Trophoblast cell (in vitro differentiated cells and primary cell): ENCODE results near the gene TRMT1.

ENCODE experiments used
- DNase-seq, 2 donors: peaks; one replicate each; pipeline ENCODE4 v3.0.0-alpha.2; 2016
- H2AFZ ChIP-seq: 2 replicates; pipeline ENCODE4 v1.6.1; 2013; ENCODE audit warnings: low read length, moderate library complexity, mild to moderate bottlenecking; ENCODE audit not compliant: insufficient read depth, poor library complexity
- H2AK5ac ChIP-seq: 2 replicates; pipeline ENCODE4 v1.6.1; 2013; ENCODE audit warnings: mild to moderate bottlenecking, low read length
- H2BK120ac ChIP-seq: 2 replicates; pipeline ENCODE4 v1.6.1; 2013; ENCODE audit warnings: low read length, mild to moderate bottlenecking, moderate library complexity; ENCODE audit not compliant: insufficient read depth, poor library complexity
- H2BK12ac ChIP-seq: 2 replicates; pipeline ENCODE4 v1.6.1; 2013; ENCODE audit warnings: mild to moderate bottlenecking, low read length, moderate library complexity
- H2BK5ac ChIP-seq: 2 replicates; pipeline ENCODE4 v1.6.1; 2013; ENCODE audit warnings: low read length, low read depth, moderate library complexity, mild to moderate bottlenecking; ENCODE audit not compliant: poor library complexity
- H3K14ac ChIP-seq: 2 replicates; pipeline ENCODE4 v1.6.1; 2013; ENCODE audit warnings: mild to moderate bottlenecking, low read length
- H3K18ac ChIP-seq: 2 replicates; pipeline ENCODE4 v1.6.1; 2013; ENCODE audit warnings: mild to moderate bottlenecking, low read length
- H3K23ac ChIP-seq: 2 replicates; pipeline ENCODE4 v1.6.1; 2013; ENCODE audit warnings: low read length
- H3K27ac ChIP-seq: 2 replicates; pipeline ENCODE4 v1.5.1; 2013; ENCODE audit warnings: low read depth, mild to moderate bottlenecking, inconsistent platforms, low read length, moderate library complexity
- H3K27me3 ChIP-seq: 2 replicates; pipeline ENCODE4 v1.6.1; 2013; ENCODE audit warnings: inconsistent platforms, mild to moderate bottlenecking, low read length, moderate library complexity; ENCODE audit not compliant: insufficient read depth
- H3K36me3 ChIP-seq, 2 experiments: 1 replicate in 1 of 2; 2 replicates in 1 of 2; pipeline ENCODE4 v1.6.1; 2013; ENCODE audit warnings: low read length in 2 of 2, mild to moderate bottlenecking in 2 of 2, moderate library complexity in 1 of 2; ENCODE audit not compliant: insufficient read depth in 2 of 2, control insufficient read depth in 1 of 2
- H3K4ac ChIP-seq: 2 replicates; pipeline ENCODE4 v1.6.1; 2013; ENCODE audit warnings: low read depth, mild to moderate bottlenecking, low read length, moderate library complexity
- H3K4me1 ChIP-seq, 2 experiments: 1 replicate in 1 of 2; 2 replicates in 1 of 2; pipeline ENCODE4 v1.6.1; 2013; ENCODE audit warnings: low read length in 2 of 2, mild to moderate bottlenecking in 2 of 2, moderate library complexity in 1 of 2; ENCODE audit not compliant: insufficient read depth in 2 of 2, control insufficient read depth in 1 of 2
- H3K4me2 ChIP-seq: 2 replicates; pipeline ENCODE4 v1.6.1; 2013; ENCODE audit warnings: inconsistent platforms, mild to moderate bottlenecking, low read length, moderate library complexity
- H3K4me3 ChIP-seq: 2 replicates; pipeline ENCODE4 v1.5.1; 2013; ENCODE audit warnings: mild to moderate bottlenecking, low read depth, low read length, inconsistent platforms
- H3K79me1 ChIP-seq: one replicate; pipeline ENCODE4 v1.6.1; 2013; ENCODE audit warnings: low read length
- H3K79me2 ChIP-seq: 2 replicates; pipeline ENCODE4 v1.6.1; 2013; ENCODE audit warnings: low read length, mild to moderate bottlenecking; ENCODE audit not compliant: control insufficient read depth, insufficient read depth, poor library complexity
- H3K9ac ChIP-seq: 2 replicates; pipeline ENCODE4 v1.6.1; 2013; ENCODE audit warnings: mild to moderate bottlenecking, low read length
- H3K9me3 ChIP-seq: 2 replicates; pipeline ENCODE4 v1.6.1; 2013; ENCODE audit warnings: low read depth, mild to moderate bottlenecking, control low read depth, inconsistent platforms, low read length; ENCODE audit not compliant: insufficient read depth
- H4K12ac ChIP-seq: 2 replicates; pipeline ENCODE4 v1.6.1; 2013; ENCODE audit warnings: low read depth, mild to moderate bottlenecking, low read length, moderate library complexity
- H4K8ac ChIP-seq: 2 replicates; pipeline ENCODE4 v1.6.1; 2013; ENCODE audit warnings: low read depth, mild to moderate bottlenecking, low read length, moderate library complexity
- H4K91ac ChIP-seq: one replicate; pipeline ENCODE4 v1.6.1; 2013; ENCODE audit warnings: low read depth, mild to moderate bottlenecking, low read length, moderate library complexity
- WGBS: extraction: QIAGEN DNeasy Blood & Tissue Kit; methylation state at CpG from one replicate; pipeline ENCODE4 v1.1.7; 2013; ENCODE audit warnings: missing lambda C conversion rate; ENCODE audit not compliant: insufficient read length, insufficient coverage; ENCODE audit errors: extremely low coverage; 5-methylcytosine and 5-hydroxymethylcytosine counted together

Gene TRMT1

GRCh38 chr19:13118424-13119193, 2.1 kb upstream of the TRMT1 start:
- Histone ChIP-seq H4K8ac (peak overlapping the region; percentile 99), H3K79me2 (peaks cover 44% of the 10 kb centered on the region), H3K9ac (peak overlapping the region; percentile 99), H3K27ac (peak overlapping the region; percentile 94), H3K4me1 (peaks cover 18 to 26% of the 10 kb centered on the region in 2 experiments), H3K23ac (no peak overlapping the region), H3K9me3 (no peaks in the 10 kb centered on the region), H3K36me3 (peaks cover 21 to 26% of the 10 kb centered on the region in 2 experiments), H2BK12ac (peak overlapping the region; percentile 93), H2BK120ac (peak overlapping the region; percentile 100), H2BK5ac (peak overlapping the region; percentile 99), H2AK5ac (peak overlapping the region; percentile 100), H3K4me2 (peak overlapping the region; percentile 95), H3K14ac (peak overlapping the region; percentile 100), H3K4ac (peak overlapping the region; percentile 100), H4K91ac (peak overlapping the region; percentile 100), H4K12ac (peak overlapping the region; percentile 99), H3K18ac (peak overlapping the region; percentile 100), H3K79me1 (peaks cover 11% of the 10 kb centered on the region), H2AFZ (peak overlapping the region; percentile 98), H3K4me3 (peak overlapping the region; percentile 99), H3K27me3 (no peaks in the 10 kb centered on the region)
- WGBS = no CpG with 5 or more reads among the region's 57 CpGs
- DNase-seq = peak in 1 of 2 donors; percentile 39

- H3K18ac ChIP-seq = peak within 1 kb of the TSS; percentile 100
- H3K4me2 ChIP-seq = peak within 1 kb of the TSS; percentile 95
- no peaks in the 10 kb centered on the region for H3K27me3 ChIP-seq
- peak; percentile 89 to 94 for DNase-seq
- H4K8ac ChIP-seq = peak within 1 kb of the TSS; percentile 99
- H3K79me1 ChIP-seq = peaks cover 11% of the 10 kb centered on the region
- H2AK5ac ChIP-seq = peak within 1 kb of the TSS; percentile 100
- H3K9ac ChIP-seq = peak within 1 kb of the TSS; percentile 99
- H3K9me3 ChIP-seq = no peaks in the 10 kb centered on the region
- H3K14ac ChIP-seq = peak within 1 kb of the TSS; percentile 100
- peaks cover 18 to 26% of the 10 kb centered on the region in 2 experiments for H3K4me1 ChIP-seq
- H3K36me3 ChIP-seq = peaks cover 21 to 23% of the 10 kb centered on the region in 2 experiments
- H2BK12ac ChIP-seq = peak within 1 kb of the TSS; percentile 93
- peak within 1 kb of the TSS; percentile 94 for H3K27ac ChIP-seq
- no CpG with 5 or more reads among the region's 65 CpGs for WGBS
- peak within 1 kb of the TSS; percentile 99 for H4K12ac ChIP-seq
- peaks cover 43% of the 10 kb centered on the region for H3K79me2 ChIP-seq
- peak within 1 kb of the TSS; percentile 100 for H3K4ac ChIP-seq
- peak within 1 kb of the TSS; percentile 99 for H2BK5ac ChIP-seq
- H3K4me3 ChIP-seq = peak within 1 kb of the TSS; percentile 99
- H2BK120ac ChIP-seq = peak within 1 kb of the TSS; percentile 100
- H3K23ac ChIP-seq = no peak within 1 kb of the TSS
- H2AFZ ChIP-seq = peak within 1 kb of the TSS; percentile 98
- peak within 1 kb of the TSS; percentile 100 for H4K91ac ChIP-seq
Measured at GRCh38 chr19:13117772-13118423, 1.4 kb upstream of the TRMT1 start, which contains the start of gene NACC1. NACC1 (plus strand) TSS chr19:13118264; CDS start chr19:13135208, 16,944 bp downstream.

GRCh38 chr19:13117176-13117771, 734 bp upstream of the TRMT1 start:
- Histone ChIP-seq H2BK120ac (peak overlapping the region; percentile 9), H3K27me3 (no peaks in the 10 kb centered on the region), H3K18ac (no peak overlapping the region), H3K79me1 (peaks cover 11% of the 10 kb centered on the region), H3K9ac (no peak overlapping the region), H3K36me3 (peaks cover 22 to 28% of the 10 kb centered on the region in 2 experiments), H3K4me1 (peaks cover 18 to 26% of the 10 kb centered on the region in 2 experiments), H2AK5ac (no peak overlapping the region), H3K9me3 (no peaks in the 10 kb centered on the region), H3K27ac (no peak overlapping the region), H4K8ac (peak overlapping the region; percentile 80), H2AFZ (peak overlapping the region; percentile 69), H3K23ac (no peak overlapping the region), H3K4me2 (peak overlapping the region; percentile 92), H2BK5ac (no peak overlapping the region), H3K14ac (no peak overlapping the region), H4K91ac (peak overlapping the region; percentile 1), H4K12ac (no peak overlapping the region), H2BK12ac (no peak overlapping the region), H3K79me2 (peaks cover 38% of the 10 kb centered on the region), H3K4me3 (no peak overlapping the region), H3K4ac (no peak overlapping the region)
- no CpG with 5 or more reads among the region's 20 CpGs for WGBS
- DNase-seq = no peak

GRCh38 chr19:13115936-13116281, 631 bp downstream of the TRMT1 start:
- Histone ChIP-seq H4K91ac (peak overlapping the region; percentile 62), H3K23ac (no peak overlapping the region), H2AK5ac (no peak overlapping the region), H2BK12ac (no peak overlapping the region), H3K79me2 (peaks cover 25% of the 10 kb centered on the region), H2BK120ac (no peak overlapping the region), H3K79me1 (peaks cover 11% of the 10 kb centered on the region), H3K4me1 (peaks cover 18 to 26% of the 10 kb centered on the region in 2 experiments), H3K27ac (no peak overlapping the region), H3K4ac (peak overlapping the region; percentile 7), H3K9me3 (no peaks in the 10 kb centered on the region), H3K36me3 (peaks cover 14 to 16% of the 10 kb centered on the region in 2 experiments), H3K9ac (peak overlapping the region; percentile 85), H3K4me3 (peak overlapping the region; percentile 97), H3K4me2 (peak overlapping the region; percentile 92), H3K14ac (peak overlapping the region; percentile 23), H2BK5ac (no peak overlapping the region), H2AFZ (peak overlapping the region; percentile 61), H4K12ac (peak overlapping the region; percentile 57), H4K8ac (peak overlapping the region; percentile 80), H3K18ac (peak overlapping the region; percentile 41), H3K27me3 (no peaks in the 10 kb centered on the region)
- WGBS = no CpG with 5 or more reads among the region's 18 CpGs
- DNase-seq = no peak
